GM10266 (cell line): ENCODE data around the gene GPR142.
"Not testable (repeated sequence)": the region's sequence is repeated elsewhere in the genome, so short reads cannot be mapped to it uniquely, and the experiment has no call there.

ENCODE experiments used
- DNase-seq: peaks from one replicate; pipeline ENCODE4 v3.0.0; 2012; ENCODE audit errors: extremely low spot score
- TF ChIP-seq, protein P1 (sequence below): IDR thresholded peaks from 2 replicates; pipeline ENCODE4 v1.5.1; 2012; ENCODE audit warnings: mild to moderate bottlenecking, low read depth; ENCODE audit not compliant: control insufficient read depth, insufficient read depth; ENCODE audit errors: missing control alignments

Gene GPR142

DNA sequence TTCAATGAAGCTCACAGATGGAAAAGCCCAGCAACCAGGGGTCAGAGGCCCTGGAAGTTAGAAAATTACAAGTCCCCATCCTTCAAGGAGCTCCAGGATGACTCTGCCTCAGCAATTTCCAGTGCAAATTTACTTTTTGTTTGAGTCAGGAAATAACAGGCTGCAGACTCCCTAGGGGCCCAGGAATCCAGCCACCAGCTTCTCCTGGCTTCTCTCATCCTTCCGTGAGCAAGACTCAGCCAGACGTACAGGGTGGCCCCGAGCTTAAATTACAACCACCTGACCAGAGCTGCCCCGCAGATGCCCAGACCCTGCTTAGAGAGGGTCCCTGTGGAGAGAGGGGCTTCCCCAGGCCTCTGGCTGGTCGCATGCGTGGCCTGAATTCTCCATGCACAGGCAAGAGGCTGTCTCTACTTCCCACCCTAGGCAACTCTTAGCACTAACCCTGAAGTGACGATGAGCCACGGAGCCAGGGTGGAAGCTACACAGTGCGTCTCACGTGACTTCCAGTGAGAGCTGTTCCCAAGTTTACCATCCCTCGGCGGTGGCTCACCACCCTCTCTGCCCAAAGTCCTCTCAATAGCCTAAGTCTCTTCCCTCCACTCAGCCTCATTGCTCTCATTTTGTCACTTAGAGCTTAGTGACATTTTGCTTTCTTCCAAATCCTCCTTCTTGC lies 27.1 kb downstream of the GPR142 start:
- TF ChIP-seq, protein P1, sequence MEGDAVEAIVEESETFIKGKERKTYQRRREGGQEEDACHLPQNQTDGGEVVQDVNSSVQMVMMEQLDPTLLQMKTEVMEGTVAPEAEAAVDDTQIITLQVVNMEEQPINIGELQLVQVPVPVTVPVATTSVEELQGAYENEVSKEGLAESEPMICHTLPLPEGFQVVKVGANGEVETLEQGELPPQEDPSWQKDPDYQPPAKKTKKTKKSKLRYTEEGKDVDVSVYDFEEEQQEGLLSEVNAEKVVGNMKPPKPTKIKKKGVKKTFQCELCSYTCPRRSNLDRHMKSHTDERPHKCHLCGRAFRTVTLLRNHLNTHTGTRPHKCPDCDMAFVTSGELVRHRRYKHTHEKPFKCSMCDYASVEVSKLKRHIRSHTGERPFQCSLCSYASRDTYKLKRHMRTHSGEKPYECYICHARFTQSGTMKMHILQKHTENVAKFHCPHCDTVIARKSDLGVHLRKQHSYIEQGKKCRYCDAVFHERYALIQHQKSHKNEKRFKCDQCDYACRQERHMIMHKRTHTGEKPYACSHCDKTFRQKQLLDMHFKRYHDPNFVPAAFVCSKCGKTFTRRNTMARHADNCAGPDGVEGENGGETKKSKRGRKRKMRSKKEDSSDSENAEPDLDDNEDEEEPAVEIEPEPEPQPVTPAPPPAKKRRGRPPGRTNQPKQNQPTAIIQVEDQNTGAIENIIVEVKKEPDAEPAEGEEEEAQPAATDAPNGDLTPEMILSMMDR, result no peak
- no peak for DNase-seq

DNA sequence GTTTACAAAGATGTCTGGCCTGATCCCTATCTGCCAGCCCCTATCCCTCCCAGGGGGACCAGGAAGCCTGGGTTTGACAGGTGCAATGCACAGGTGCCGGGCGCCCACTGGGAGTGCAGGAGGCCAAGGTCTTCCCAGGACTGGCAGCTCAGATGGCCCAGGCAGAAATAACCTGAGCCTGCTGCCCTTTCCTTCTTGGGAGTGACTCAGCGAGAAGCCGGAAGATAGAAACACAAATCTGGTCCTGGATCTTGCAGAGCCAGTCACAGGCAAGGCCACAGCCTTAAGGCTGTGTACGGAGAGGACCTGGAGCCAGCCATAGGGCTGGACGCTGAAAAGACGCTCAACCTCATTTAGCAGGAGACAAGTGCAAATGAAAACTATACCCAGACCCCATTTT lies 27.7 kb downstream of the GPR142 start:
- DNase-seq, result no peak
- TF ChIP-seq, protein P1, result no peak

DNA sequence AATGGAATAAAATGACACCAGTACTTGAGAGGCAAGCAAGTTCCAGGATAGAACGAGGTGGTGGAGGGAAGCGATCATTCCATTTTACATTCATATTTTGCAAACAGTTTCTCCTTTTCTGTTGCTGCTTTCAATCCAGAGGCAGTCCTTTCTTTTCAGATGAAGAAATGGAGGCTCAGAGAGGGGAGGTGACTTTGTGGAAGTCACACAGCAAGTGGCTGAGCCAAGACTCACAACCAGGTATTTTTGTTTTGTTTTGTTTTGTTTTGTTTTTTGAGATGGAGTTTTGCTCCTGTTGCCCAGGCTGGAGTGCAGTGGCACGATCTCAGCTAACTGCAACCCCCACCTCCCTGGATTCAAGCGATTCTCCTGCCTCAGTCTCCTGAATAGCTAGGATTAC lies 29.3 kb downstream of the GPR142 start:
- no peak for DNase-seq
- TF ChIP-seq, protein P1, result no peak

DNA sequence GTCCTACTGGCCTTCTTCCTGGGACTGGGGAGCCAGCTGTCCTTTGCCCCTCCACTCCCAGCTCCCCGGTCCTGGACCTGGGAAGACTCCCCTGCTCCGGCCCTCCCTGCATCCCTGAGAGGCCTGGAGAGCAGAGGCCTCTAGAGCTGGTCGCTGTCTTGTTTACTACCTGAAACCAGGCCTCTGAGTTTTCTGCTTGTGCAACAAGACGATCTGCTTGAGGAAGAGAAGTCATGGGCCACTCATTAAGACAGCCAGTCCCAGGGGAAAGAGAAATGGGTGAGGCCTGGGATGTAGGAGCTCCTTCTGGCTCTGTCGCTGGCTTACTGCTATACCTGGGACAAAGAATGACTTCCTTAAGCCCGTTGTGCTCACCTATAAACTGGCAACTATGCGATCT lies 34.7 kb downstream of the GPR142 start:
- no peak for DNase-seq

DNA sequence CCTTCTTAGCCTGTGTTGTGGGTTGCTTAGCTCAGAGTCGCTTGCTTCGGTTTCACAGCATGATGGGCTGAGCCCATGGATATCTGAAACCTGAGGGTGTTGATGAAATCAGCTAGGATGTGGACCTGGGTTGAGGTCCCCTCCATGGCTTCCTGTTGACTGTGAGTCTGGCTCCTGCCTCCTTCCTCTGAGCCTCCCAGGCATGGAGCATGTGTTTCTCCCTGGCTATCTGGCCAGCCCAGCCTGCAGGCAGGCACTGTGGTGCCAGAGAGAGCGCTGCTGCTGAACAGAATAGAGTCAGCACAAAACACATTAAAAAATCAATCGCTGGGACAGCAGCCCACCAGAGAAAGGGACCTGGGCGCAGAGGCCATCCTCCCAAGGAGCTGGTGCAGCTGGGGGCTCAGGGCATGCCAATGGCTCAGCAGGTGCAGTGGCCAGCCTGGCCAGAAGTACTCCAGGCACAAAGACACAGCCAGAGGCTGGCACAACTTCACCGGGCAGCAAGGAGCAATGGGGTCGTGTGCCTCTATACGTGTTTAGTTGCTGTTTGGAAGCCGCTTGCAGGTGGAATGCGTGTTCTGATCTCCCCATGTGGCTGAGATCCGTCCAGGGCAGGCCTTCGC lies 36.3 kb downstream of the GPR142 start:
- TF ChIP-seq, protein P1, result no peak
- no peak for DNase-seq

More for the DNA sequence above, 34.7 kb downstream of the GPR142 start:
- TF ChIP-seq, protein P1, result no peak

DNA sequence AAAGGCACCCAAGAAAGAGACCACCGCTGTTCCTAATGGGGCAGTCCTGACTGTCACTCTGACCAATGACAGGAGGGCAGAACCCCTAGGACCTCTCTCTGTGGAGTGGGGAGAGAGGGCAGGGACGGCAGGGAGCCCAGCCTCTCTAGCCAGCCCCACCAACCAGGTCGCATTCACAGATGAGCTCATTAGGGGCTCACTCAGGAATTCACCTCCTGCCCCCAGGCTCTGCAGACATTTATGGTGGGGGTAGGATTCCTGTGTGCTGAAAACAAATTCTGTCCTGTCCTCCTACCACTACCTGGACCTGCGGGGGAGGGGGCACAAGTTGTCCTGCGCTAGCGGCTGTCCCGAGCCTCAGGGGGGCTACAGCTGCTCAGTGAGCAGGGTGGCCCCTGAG lies 36.9 kb downstream of the GPR142 start:
- TF ChIP-seq, protein P1, result no peak
- DNase-seq, result no peak

DNA sequence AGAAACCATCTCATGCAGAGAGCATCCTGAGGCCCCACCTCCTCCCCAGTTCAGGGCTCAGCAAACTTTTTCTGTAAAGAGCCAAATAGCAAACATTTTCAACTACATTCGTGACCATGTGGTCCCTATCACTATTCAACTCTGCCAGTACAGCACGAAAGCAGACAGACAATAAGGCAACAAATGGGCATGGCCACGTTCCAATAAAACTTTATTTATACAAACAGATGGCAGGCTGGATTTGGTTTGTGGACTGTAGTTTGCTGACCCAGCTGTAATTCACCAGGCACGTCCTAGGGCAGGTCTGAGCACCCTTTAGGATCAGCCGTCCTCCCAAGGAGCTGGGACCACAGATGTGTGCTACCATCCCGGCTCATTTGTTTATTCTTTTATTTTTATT lies 37.5 kb downstream of the GPR142 start:
- TF ChIP-seq, protein P1, result no peak
- DNase-seq, result no peak

DNA sequence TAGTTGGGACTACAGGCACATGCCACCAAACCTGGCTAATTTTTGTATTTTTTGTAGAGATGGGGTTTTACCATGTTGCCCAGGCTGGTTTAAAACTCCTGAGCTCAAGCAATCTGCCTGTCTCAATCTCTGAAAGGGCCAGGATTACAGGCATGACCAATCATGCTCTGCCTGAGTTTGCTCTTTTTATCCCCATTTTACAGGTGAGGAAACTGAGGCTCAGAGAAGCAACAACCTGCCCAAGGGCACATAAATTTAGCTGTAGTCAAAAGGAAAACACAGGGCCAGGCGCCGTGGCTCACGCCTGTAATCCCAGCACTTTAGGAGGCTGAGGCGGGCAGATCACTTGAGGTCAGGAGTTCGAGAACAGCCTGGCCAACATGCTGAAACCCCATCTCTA lies 38.0 kb downstream of the GPR142 start:
- not testable (repeated sequence) for DNase-seq
